HCT116 (cell line): Measurements from ENCODE around the gene ATG101. TPM values are rescaled to one million over a fixed set of nuclear protein-coding genes. Genes with fewer than 3 reads are reported as not detected.

Source experiments
- ATAC-seq: fragments of 200-7000 bp; cut with Tn5 transposase; 2 replicates; pipeline ENCODE4 v1.9.1; 2020; ENCODE audit warnings: mild to moderate bottlenecking, moderate library complexity
- BruUV-seq: library from RNA; stranded (reverse); fragments of 400-500 nt; replicated peaks from 2 replicates; lab custom pipeline; 2021; lab: Mats Ljungman, UMichigan
- CTCF ChIA-PET: fragments of 300-600 bp; sonication (Branson Sonifier 250); formaldehyde crosslinking; loops from one replicate; lab custom pipeline; 2021; ENCODE audit warnings: antibody characterized with exemption; lab: Charles Lee
- POLR2A ChIA-PET: fragments of 300-600, 350-600 bp; sonication (Branson Sonifier 250); formaldehyde crosslinking; loops from one replicate; lab custom pipeline; 2021; ENCODE audit warnings: antibody characterized with exemption; lab: Charles Lee
- RAD21 ChIA-PET, 2 experiments: fragments of 300-600 bp; sonication (Branson Sonifier 250); formaldehyde crosslinking; loops; one replicate each; lab custom pipeline; 2023; ENCODE audit warnings: low total read pairs in 2 of 2; ENCODE audit not compliant: uncharacterized antibody in 2 of 2, unreplicated experiment in 2 of 2, low non-redundant PET in 1 of 2; lab: Charles Lee
- DNase-seq: peaks from one replicate; pipeline ENCODE4 v3.0.0-alpha.2; 2010; ENCODE audit warnings: low read depth, low spot score
- H2AFZ ChIP-seq: fragments of 200-600 bp; shearing (Covaris generic), sonication (generic); 2 replicates; pipeline ENCODE4 v1.6.1; 2017; ENCODE audit warnings: low read depth, mixed run types, mixed read lengths, antibody characterized with exemption, low read length; ENCODE audit not compliant: poor library complexity, severe bottlenecking
- H3K27ac ChIP-seq: 2 replicates; pipeline ENCODE4 v1.5.1; 2012; ENCODE audit warnings: low read depth, low read length
- H3K27me3 ChIP-seq: fragments of 200-600 bp; sonication (generic); 2 replicates; pipeline ENCODE4 v1.6.1; 2016; ENCODE audit warnings: mixed run types, low read length, mixed read lengths; ENCODE audit not compliant: insufficient read depth
- H3K36me3 ChIP-seq, 2 experiments: fragments of 200-500 bp in 1 of 2; fragments of 200-600 bp in 1 of 2; sonication (Bioruptor generic) in 1 of 2; sonication (generic) in 1 of 2; 2 replicates each; pipeline versions ENCODE4 v1.5.1 to v1.6.1; 2014 to 2016; ENCODE audit warnings: low read length in 2 of 2, inconsistent platforms in 1 of 2, mixed read lengths in 1 of 2, mixed run types in 1 of 2; ENCODE audit not compliant: insufficient read depth in 2 of 2, control insufficient read depth in 1 of 2
- H3K4me1 ChIP-seq, 2 experiments: fragments of 200-600 bp in 1 of 2; sonication (generic) in 1 of 2; 2 replicates each; pipeline versions ENCODE4 v1.5.1 to v1.6.1; 2012 to 2017; ENCODE audit warnings: low read length in 2 of 2, inconsistent platforms in 1 of 2, mild to moderate bottlenecking in 1 of 2, mixed read lengths in 1 of 2, mixed run types in 1 of 2, moderate library complexity in 1 of 2; ENCODE audit not compliant: insufficient read depth in 2 of 2, control insufficient read depth in 1 of 2
- H3K4me2 ChIP-seq: fragments of 200-600 bp; sonication (generic); 2 replicates; pipeline ENCODE4 v1.6.1; 2017; ENCODE audit warnings: mixed run types, low read length, mixed read lengths
- H3K4me3 ChIP-seq, 2 experiments: fragments of 200-600 bp in 1 of 2; sonication (generic) in 1 of 2; replicated peaks in 1 of 2; 2 replicates each; pipeline ENCODE4 v1.5.1; 2011 to 2016; ENCODE audit warnings: low read length in 2 of 2, control low read depth in 1 of 2, low read depth in 1 of 2, mild to moderate bottlenecking in 1 of 2, mixed read lengths in 1 of 2, mixed run types in 1 of 2
- H3K79me2 ChIP-seq: fragments of 200-600 bp; sonication (generic); 2 replicates; pipeline ENCODE4 v1.6.1; 2017; ENCODE audit warnings: mild to moderate bottlenecking, mixed run types, low read length, moderate library complexity, mixed read lengths; ENCODE audit not compliant: insufficient read depth
- H3K9ac ChIP-seq: fragments of 200-600 bp; sonication (generic); 2 replicates; pipeline ENCODE4 v1.6.1; 2016; ENCODE audit warnings: low read length, mixed read lengths
- H3K9me2 ChIP-seq: fragments of 200-600 bp; sonication (generic), shearing (Covaris generic); 2 replicates; pipeline ENCODE4 v1.6.1; 2017; ENCODE audit warnings: mixed run types, mild to moderate bottlenecking, moderate library complexity; ENCODE audit not compliant: insufficient read depth
- H3K9me3 ChIP-seq, 2 experiments: fragments of 200-500 bp in 1 of 2; fragments of 200-600 bp in 1 of 2; sonication (Bioruptor generic) in 1 of 2; sonication (generic) in 1 of 2; 2 replicates each; pipeline ENCODE4 v1.6.1; 2014 to 2017; ENCODE audit warnings: low read length in 2 of 2, mixed read lengths in 2 of 2, inconsistent platforms in 1 of 2, low read depth in 1 of 2, mild to moderate bottlenecking in 1 of 2, mixed run types in 1 of 2, moderate library complexity in 1 of 2; ENCODE audit not compliant: control insufficient read depth in 1 of 2, insufficient read depth in 1 of 2
- H4K20me1 ChIP-seq: fragments of 200-600 bp; sonication (generic), shearing (Covaris generic); 2 replicates; pipeline ENCODE4 v1.6.1; 2017; ENCODE audit warnings: mixed run types, mild to moderate bottlenecking, moderate library complexity; ENCODE audit not compliant: insufficient read depth
- CBX3 ChIP-seq: IDR thresholded peaks from 2 replicates; pipeline ENCODE4 v1.6.1; 2012; ENCODE audit warnings: low read depth
- CEBPB ChIP-seq: IDR thresholded peaks from 2 replicates; pipeline ENCODE4 v1.6.1; 2012; ENCODE audit warnings: low read depth
- CTCF ChIP-seq, 3 experiments: fragments of 200-600 bp in 1 of 3; sonication (generic) in 1 of 3; IDR thresholded peaks in 2 of 3; conservative IDR thresholded peaks in 1 of 3; 2 replicates each; pipeline ENCODE4 v1.5.1; 2012 to 2017; ENCODE audit warnings: low read depth in 2 of 3, low read length in 2 of 3, antibody characterized with exemption in 1 of 3, borderline replicate concordance in 1 of 3, control low read depth in 1 of 3, mild to moderate bottlenecking in 1 of 3, mixed read lengths in 1 of 3, mixed run types in 1 of 3, moderate library complexity in 1 of 3; ENCODE audit not compliant: insufficient read depth in 1 of 3
- EGR1 ChIP-seq: IDR thresholded peaks from 2 replicates; pipeline ENCODE4 v1.6.1; 2012; ENCODE audit warnings: low read depth
- ELF1 ChIP-seq: IDR thresholded peaks from 2 replicates; pipeline ENCODE4 v1.6.1; 2012; ENCODE audit warnings: low read depth, borderline replicate concordance
- EZH2phosphoT487 ChIP-seq: fragments of 200-600 bp; IDR thresholded peaks from 2 replicates; pipeline ENCODE4 v1.6.1; 2018; ENCODE audit warnings: antibody characterized with exemption, borderline replicate concordance
- JUND ChIP-seq: IDR thresholded peaks from 2 replicates; pipeline ENCODE4 v1.6.1; 2012
- MAX ChIP-seq: IDR thresholded peaks from 2 replicates; pipeline ENCODE4 v1.6.1; 2012
- POLR2AphosphoS5 ChIP-seq: IDR thresholded peaks from 2 replicates; pipeline ENCODE4 v1.6.1; 2011; ENCODE audit warnings: mild to moderate bottlenecking, low read depth, low read length, moderate library complexity
- RAD21 ChIP-seq: IDR thresholded peaks from 2 replicates; pipeline ENCODE4 v1.6.1; 2012; ENCODE audit warnings: low read depth, mild to moderate bottlenecking
- SIN3A ChIP-seq: IDR thresholded peaks from 2 replicates; pipeline ENCODE4 v1.6.1; 2012; ENCODE audit warnings: low read depth
- SP1 ChIP-seq: IDR thresholded peaks from 2 replicates; pipeline ENCODE4 v1.6.1; 2012; ENCODE audit warnings: low read depth
- SRF ChIP-seq: IDR thresholded peaks from 2 replicates; pipeline ENCODE4 v1.6.1; 2012; ENCODE audit warnings: low read depth
- TCF7L2 ChIP-seq: IDR thresholded peaks from 2 replicates; pipeline ENCODE4 v1.7.0; 2011; ENCODE audit warnings: borderline replicate concordance, inconsistent platforms; ENCODE audit not compliant: insufficient read depth, insufficient read length; ENCODE audit errors: extremely low read depth
- YY1 ChIP-seq: IDR thresholded peaks from 2 replicates; pipeline ENCODE4 v1.6.1; 2011; ENCODE audit warnings: low read length, low read depth, moderate library complexity, mild to moderate bottlenecking; ENCODE audit not compliant: insufficient replicate concordance; ENCODE audit errors: extremely low read depth
- ZFX ChIP-seq: fragments of 450-650 bp; IDR thresholded peaks from 2 replicates; pipeline ENCODE4 v1.6.1; 2017
- ZNF274 ChIP-seq: fragments of 200-500 bp; sonication (Bioruptor generic); IDR thresholded peaks from 2 replicates; pipeline ENCODE4 v1.6.1; 2014; ENCODE audit warnings: mild to moderate bottlenecking, low read depth, low read length, inconsistent platforms
- intact Hi-C: fragments of 100-400 bp; cut with micrococcal nuclease; formaldehyde crosslinking; loops from 2 replicates; pipeline ENCODE4 v1.10.0; 2022
- total RNA-seq: library from RNA; stranded (reverse); gene quantifications from one replicate; pipeline ENCODE4 v1.2.1, GENCODE V29; 2021; ENCODE audit not compliant: unreplicated experiment
- TF ChIP-seq, protein P1 (sequence below): IDR thresholded peaks from 2 replicates; pipeline ENCODE4 v1.6.1; 2012; ENCODE audit warnings: low read depth
- TF ChIP-seq, protein P2 (sequence below): IDR thresholded peaks from 2 replicates; pipeline ENCODE4 v1.6.1; 2011; ENCODE audit warnings: mild to moderate bottlenecking, low read length, moderate library complexity; ENCODE audit not compliant: insufficient replicate concordance; ENCODE audit errors: extremely low read depth

Gene ATG101
- total RNA-seq, 1 experiment from 2014 or later, result 49.2 TPM

DNA sequence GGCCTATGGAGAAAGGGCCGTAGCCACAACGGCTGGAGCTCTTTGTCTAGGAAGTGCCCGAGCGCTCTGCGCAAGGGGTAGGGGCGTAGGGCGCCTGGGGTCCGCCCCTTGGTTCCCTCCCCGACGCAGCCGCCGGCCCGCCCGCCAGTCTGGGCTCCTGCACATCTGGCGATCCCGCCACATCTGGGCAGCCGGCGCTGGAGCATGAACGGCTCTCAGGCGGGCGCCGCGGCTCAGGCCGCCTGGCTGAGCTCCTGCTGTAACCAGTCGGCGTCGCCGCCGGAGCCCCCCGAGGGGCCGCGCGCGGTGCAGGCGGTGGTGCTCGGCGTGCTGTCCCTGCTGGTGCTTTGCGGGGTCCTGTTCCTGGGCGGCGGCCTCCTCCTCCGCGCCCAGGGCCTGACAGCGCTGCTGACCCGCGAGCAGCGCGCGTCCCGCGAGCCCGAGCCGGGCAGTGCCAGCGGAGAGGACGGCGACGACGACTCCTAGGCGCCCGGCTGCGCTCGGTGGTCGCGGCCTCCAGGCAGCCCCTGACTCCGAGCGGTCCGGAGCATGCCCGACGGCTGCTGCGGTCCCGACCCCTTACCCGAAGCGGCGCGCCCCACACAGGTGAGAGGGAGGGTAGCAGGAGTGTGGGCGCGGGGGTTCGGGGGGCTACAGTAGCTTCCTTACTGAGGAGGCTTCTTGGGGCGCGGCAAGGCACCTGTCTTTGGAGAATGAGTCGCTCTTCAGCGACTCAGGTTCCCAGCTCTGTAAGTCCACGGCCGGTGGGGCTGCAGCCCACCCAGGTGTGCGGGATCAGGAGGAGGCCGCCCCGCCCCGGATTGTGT, 10.0 kb downstream of the ATG101 start, which contains the start of gene SMIM41:
TSS of gene SMIM41 (plus strand) at position 129 of the 827 bp plus-strand sequence. CDS start at position 205, 76 bp downstream.
- intact Hi-C loops, result no loop called here
- H3K4me2 ChIP-seq, result no peak within 1 kb of the TSS
- POLR2A ChIA-PET, result interaction anchor here (0.7 kb wide), 1 partner anchor 28 kb away, joined by 3 read pairs; the partner anchor contains the start of gene NR4A1
- H3K36me3 ChIP-seq, result peaks cover 21 to 26% of the 10 kb centered on the region in 2 experiments; a peak in 3 of 4 replicates
- no peak within 1 kb of the TSS for H3K27ac ChIP-seq
- DNase-seq (no peak), ATAC-seq (no peak)
- no peaks in the 10 kb centered on the region for H3K9me2 ChIP-seq
- H4K20me1 ChIP-seq, result no peaks in the 10 kb centered on the region
- TF ChIP-seq MAX (no peak), TCF7L2 (no peak), ZNF274 (no peak), POLR2AphosphoS5 (no peak), SRF (no peak), YY1 (no peak), EZH2phosphoT487 (no peak), RAD21 (no peak), SP1 (no peak), CBX3 (no peak), ELF1 (no peak), SIN3A (no peak), ZFX (no peak), CEBPB (no peak), CTCF (IDR thresholded peaks at IDR 0.05 in 2 of 3, conservative IDR thresholded peaks at IDR 0.05 in 1 of 3; ENCODE audit: borderline replicate concordance in 1 of 3, insufficient read depth in 1 of 3, low read depth in 2 of 3, low read length in 2 of 3) (no peak), EGR1 (no peak), JUND (no peak)
- TF ChIP-seq, protein P1, sequence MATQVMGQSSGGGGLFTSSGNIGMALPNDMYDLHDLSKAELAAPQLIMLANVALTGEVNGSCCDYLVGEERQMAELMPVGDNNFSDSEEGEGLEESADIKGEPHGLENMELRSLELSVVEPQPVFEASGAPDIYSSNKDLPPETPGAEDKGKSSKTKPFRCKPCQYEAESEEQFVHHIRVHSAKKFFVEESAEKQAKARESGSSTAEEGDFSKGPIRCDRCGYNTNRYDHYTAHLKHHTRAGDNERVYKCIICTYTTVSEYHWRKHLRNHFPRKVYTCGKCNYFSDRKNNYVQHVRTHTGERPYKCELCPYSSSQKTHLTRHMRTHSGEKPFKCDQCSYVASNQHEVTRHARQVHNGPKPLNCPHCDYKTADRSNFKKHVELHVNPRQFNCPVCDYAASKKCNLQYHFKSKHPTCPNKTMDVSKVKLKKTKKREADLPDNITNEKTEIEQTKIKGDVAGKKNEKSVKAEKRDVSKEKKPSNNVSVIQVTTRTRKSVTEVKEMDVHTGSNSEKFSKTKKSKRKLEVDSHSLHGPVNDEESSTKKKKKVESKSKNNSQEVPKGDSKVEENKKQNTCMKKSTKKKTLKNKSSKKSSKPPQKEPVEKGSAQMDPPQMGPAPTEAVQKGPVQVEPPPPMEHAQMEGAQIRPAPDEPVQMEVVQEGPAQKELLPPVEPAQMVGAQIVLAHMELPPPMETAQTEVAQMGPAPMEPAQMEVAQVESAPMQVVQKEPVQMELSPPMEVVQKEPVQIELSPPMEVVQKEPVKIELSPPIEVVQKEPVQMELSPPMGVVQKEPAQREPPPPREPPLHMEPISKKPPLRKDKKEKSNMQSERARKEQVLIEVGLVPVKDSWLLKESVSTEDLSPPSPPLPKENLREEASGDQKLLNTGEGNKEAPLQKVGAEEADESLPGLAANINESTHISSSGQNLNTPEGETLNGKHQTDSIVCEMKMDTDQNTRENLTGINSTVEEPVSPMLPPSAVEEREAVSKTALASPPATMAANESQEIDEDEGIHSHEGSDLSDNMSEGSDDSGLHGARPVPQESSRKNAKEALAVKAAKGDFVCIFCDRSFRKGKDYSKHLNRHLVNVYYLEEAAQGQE, result no peak
- TF ChIP-seq, protein P2, sequence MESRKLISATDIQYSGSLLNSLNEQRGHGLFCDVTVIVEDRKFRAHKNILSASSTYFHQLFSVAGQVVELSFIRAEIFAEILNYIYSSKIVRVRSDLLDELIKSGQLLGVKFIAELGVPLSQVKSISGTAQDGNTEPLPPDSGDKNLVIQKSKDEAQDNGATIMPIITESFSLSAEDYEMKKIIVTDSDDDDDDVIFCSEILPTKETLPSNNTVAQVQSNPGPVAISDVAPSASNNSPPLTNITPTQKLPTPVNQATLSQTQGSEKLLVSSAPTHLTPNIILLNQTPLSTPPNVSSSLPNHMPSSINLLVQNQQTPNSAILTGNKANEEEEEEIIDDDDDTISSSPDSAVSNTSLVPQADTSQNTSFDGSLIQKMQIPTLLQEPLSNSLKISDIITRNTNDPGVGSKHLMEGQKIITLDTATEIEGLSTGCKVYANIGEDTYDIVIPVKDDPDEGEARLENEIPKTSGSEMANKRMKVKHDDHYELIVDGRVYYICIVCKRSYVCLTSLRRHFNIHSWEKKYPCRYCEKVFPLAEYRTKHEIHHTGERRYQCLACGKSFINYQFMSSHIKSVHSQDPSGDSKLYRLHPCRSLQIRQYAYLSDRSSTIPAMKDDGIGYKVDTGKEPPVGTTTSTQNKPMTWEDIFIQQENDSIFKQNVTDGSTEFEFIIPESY, result no peak
- RAD21 ChIA-PET, result interaction anchor here in 1 of 2 experiments (1.8 kb wide), 1 partner anchor 54 kb away, joined by 6 read pairs; no protein-coding TSS in a partner anchor
- peaks cover 0 to 5% of the 10 kb centered on the region in 2 experiments; a peak in 1 of 4 replicates for H3K4me1 ChIP-seq
- H3K9ac ChIP-seq, result no peak within 1 kb of the TSS
- no peaks in the 10 kb centered on the region for H3K9me3 ChIP-seq
- peaks cover 20% of the 10 kb centered on the region; the same call in 1 of the 2 replicates for H3K79me2 ChIP-seq
- H3K4me3 ChIP-seq, result no peak within 1 kb of the TSS
- no peak within 1 kb of the TSS for H2AFZ ChIP-seq
- CTCF ChIA-PET, result interaction anchor here (8.9 kb wide), 1 partner anchor 55 kb away, joined by 123 read pairs; no protein-coding TSS in a partner anchor
- no TSS peak for BruUV-seq
- no peaks in the 10 kb centered on the region for H3K27me3 ChIP-seq
